ENCODE results near the gene ATXN1.

DNA sequence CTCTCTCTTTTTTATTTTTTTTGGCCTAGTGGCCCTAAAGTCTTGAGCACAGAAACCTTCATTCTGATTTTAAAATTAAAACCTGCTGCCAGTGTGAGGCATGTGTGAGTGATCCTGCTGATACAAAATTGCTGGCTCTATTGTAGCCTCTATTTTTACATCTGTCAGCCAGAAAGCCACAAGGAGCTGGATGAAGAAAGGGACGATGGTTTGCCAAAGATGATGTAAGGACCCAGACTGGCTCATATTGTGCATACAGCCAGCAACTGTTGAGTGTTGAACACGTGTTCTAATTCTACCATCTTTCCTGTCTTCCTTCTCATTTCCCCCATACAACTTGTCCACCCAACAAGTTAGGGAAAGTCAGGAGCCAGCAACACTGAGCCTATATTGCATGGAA is 40.8 kb upstream of the ATXN1 start:
- TF ChIP-seq, protein P1, sequence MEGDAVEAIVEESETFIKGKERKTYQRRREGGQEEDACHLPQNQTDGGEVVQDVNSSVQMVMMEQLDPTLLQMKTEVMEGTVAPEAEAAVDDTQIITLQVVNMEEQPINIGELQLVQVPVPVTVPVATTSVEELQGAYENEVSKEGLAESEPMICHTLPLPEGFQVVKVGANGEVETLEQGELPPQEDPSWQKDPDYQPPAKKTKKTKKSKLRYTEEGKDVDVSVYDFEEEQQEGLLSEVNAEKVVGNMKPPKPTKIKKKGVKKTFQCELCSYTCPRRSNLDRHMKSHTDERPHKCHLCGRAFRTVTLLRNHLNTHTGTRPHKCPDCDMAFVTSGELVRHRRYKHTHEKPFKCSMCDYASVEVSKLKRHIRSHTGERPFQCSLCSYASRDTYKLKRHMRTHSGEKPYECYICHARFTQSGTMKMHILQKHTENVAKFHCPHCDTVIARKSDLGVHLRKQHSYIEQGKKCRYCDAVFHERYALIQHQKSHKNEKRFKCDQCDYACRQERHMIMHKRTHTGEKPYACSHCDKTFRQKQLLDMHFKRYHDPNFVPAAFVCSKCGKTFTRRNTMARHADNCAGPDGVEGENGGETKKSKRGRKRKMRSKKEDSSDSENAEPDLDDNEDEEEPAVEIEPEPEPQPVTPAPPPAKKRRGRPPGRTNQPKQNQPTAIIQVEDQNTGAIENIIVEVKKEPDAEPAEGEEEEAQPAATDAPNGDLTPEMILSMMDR (IDR thresholded peaks at IDR 0.05; ENCODE audit: insufficient read depth, low read length, poor library complexity, severe bottlenecking): no peak
- TF ChIP-seq EZH2phosphoT487 (conservative IDR thresholded peaks at IDR 0.05; ENCODE audit: low read length): no peak
